NCI-H128 (cell line): Measurements from ENCODE around the gene SLC38A7.
"Not testable (repeated sequence)": the region's sequence is repeated elsewhere in the genome, so short reads cannot be mapped to it uniquely, and the experiment has no call there.

Source experiments
- DNase-seq: peaks from one replicate; lab custom pipeline; 2025; ENCODE audit not compliant: unreplicated experiment; lab: John Stamatoyannopoulos, UW

The SLC38A7 gene

DNA sequence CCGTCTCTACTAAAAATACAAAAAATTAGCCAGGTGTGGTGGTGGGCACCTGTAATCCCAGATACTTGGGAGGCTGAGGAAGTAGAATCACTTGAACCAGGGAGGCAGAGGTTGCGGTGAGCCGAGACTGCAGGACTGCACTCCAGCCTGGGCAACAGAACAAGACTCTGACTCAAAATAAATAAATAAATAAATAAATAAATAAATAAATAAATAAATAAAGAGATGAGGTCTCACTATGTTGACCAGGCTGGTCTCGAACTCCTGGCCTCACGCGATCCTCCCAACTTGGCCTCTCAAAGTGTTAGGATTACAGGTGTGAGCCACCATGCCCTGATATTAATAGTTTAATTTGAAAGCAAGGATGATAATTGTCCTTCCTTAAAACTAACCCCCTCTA lies 47.5 kb downstream of the SLC38A7 start:
- DNase-seq = not testable (repeated sequence)

DNA sequence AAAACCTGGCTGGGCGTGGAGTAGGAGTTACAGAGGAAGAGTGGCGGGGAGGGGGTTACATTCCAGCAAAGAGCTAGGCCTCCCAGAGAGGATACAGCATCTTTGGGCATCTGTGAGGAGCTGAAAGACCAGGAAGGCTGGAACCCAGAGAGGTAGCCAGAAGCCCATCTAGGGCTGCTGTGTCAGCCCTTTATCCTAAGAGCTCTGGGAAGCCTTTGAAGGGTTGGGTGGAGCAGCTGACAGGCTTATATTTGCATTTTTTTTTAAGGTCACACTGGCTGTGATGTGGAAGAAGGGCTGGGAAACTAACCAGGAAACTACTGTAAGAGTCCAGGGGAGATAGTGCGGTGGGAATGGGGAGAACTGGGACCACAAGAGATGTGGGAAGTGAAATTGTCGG lies 48.1 kb downstream of the SLC38A7 start:
- no peak for DNase-seq

DNA sequence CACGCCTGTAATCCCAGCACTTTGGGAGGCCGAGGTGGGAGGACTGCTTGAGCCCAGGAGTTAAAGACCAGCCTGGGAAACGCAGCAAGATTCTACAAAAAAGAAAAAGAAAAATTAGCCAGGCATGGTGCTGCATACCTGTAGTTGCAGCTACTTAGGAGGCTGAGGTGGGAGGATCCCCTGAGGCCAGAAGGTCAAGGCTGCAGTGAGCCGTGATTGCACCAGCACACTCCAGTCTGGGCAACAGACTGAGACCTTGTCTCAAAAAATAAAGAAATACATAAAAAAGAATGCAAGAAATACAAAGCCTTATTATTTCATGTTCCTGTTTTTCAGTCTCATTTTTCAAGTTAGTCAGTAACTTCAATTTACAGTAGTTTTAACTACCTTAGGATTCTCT lies 49.1 kb downstream of the SLC38A7 start:
- no peak for DNase-seq

DNA sequence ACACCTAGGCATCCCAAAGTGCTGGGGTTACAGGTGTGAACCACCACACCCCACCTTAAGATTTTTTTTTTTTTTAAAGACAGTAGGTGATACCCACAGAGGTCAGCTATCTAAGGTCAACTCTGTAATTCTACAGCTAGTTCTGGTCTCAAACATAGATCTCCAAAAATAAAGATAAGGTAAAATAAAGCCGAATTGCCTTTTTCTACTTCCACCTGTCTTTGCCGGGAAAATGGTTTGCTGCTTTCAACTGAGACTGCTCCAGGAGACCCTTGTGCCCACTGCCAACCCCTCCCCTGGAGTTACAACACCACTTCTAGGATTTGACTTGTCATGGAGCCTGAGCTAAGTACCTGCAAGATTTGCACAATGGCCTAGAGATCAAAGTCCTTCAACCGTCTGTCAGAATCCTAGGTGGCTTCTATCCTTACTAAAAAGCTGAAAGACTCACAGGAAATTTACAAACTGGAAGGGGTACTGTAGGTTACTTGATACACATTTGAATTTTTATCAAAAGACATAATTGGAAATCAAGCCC lies 50.2 kb downstream of the SLC38A7 start:
- DNase-seq = no peak

DNA sequence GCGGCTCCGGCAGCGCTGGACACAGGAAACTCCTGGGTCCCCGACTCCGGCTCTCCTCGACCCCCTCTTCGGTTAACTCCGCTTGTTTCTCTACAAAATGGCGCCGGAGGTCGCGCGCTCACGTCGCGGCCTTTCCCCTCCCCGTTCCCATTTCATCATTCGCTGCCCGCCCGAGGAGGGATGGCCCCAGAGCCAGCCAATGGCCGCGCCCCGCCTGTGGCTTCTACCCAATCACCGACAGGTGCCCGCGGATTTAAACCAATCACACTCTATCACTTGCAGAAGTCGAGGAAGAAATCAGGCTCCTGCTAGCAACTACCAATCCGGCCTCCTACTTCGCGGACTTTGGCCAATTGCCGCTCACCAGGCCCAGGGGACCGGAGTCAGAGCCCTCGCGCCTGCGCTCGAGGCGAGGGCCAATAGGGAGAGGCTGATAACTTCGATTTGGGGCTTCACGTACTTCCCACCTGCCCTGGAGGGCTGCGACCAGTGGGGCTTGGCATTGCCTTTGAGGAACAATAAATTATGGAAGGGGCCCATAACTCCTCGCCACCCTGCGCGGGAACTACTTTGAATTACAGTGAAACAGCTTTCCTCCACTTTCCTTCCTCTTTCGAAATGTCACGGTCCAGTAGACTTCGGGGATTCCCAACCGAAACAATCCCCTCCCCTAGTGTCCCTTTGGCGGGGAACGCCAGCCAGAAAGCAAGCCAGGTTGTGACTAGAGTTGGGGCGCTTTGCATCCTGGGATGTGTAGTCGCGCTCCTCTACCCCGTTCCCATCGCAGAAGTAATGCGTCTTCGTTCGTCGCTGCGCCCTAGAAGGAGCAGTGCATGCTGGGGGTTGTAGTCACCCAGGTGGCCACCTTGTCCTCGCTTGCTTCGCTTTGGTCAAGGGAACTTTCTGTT lies 54.6 kb downstream of the SLC38A7 start, which contains the start of gene CNOT1:
CNOT1 (minus strand) TSS at position 94 of the 908 bp plus-strand sequence. CDS start 30,489 bp downstream, outside the sequence.
- peak; percentile 82 for DNase-seq

DNA sequence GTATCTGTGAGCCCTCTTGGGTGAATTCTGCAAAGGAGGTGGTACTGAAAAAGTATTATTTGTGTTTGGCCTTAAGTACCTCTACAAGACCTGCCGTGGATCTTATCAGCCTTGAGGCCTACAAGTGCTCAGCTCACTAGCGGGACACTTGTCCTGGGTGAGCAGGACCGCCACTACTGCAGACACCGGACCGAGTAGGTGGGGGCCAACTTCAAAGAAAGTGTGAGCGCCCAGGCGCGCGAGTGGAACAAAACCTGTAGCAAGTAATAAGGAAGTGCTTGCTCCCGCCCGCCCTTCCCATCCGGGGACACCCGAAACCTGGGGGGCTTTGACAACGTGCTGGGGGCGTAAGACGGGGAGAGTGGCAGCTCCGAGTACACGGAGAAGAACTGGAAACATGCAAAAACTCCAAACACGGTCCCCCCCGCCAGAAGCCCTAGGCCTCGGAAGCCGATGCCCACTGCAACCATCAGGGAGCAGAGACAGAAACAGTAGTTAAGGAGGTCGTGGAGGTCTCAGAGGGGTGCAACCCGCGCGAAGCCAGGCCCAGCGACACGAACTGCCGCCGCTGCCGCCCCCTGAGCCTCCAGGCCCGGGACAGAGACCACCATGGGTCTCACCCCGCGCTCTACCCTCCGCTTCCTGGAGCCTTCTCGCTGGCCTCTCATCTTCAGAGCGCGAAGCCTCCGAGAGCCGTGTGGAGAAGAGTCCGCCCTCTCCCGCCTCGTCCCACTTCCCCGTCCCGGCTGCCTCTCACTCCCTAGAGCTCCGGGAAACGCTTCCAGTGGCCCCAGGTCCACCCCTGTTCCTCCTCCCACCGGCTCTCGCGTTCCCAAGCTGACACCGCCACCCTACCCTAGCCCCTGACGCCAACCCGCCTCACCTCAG lies 55.5 kb downstream of the SLC38A7 start:
- DNase-seq = no peak

DNA sequence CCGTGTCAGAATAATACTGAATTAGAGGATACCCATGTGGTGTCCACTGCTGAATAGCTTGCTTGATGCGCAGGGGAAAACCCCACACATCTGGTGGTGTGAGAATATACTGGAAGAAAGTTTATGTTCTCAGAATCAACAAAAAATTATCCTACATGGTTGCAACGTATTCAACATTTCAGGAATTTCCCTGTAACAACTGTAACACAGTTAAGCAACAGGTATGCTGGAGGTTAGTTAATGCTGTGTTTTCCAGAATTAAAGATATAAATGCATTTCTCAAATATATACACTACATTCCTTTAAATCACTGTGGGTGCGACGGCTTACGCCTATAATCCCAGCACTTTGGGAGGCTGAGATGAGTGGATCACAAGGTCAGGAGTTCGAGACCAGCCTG lies 60.4 kb downstream of the SLC38A7 start:
- no peak for DNase-seq

DNA sequence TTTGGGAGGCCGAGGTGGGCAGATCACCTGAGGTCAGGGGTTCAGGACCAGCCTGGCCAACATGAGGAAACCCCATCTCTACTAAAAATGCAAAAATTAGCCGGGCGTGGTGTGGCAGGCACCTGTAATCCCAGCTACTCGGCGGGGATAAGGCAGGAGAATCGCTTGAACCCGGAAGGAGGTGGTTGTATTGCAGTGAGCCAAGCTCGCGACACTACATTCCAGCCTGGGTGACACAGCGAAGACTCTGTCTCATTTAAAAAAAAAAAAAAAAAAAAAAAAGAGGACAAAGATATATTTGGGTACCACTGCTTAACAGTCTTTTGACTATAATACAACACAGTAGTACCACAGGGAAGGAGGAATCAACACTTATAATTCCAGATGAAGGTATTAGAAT lies 64.2 kb downstream of the SLC38A7 start:
- no peak for DNase-seq

DNA sequence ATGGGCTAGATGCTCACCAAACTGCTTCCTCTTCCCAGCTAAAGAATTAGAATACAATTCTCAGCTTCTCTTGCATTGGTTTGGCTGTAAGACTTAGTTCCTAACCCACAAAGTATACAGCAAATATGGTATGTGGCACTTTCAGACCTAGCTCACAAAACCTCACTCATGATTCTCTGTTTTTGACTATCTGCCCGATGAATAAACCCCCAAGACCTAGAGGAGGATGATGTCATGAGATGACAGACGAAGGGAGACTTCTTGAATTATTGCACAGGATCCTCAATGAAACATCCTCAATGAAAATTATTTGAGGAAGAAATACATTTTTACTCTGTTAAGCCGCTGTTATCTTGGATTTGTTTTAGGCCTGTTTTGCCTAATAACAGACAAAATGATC lies 69.3 kb downstream of the SLC38A7 start:
- DNase-seq = no peak
